Liver (tissue), 3 donors: ENCODE results near the gene ALG10B.
A peak's percentile ranks its signal among the peaks of the same experiment; 100 is the strongest.

Experiments
- ATF3 ChIP-seq: IDR thresholded peaks from 2 replicates; pipeline ENCODE4 v1.6.1; 2016; ENCODE audit warnings: antibody characterized with exemption
- CTCF ChIP-seq: fragments of 150-350 bp; IDR thresholded peaks from 2 replicates; pipeline ENCODE4 v1.5.1; 2017; ENCODE audit warnings: improper control_type of control experiment, low read depth, low read length; ENCODE audit not compliant: missing input control
- RAD21 ChIP-seq, 2 donors: IDR thresholded peaks; 2 replicates each; pipeline ENCODE4 v1.6.1; 2016; ENCODE audit warnings: antibody characterized with exemption in 2 of 2, mild to moderate bottlenecking in 2 of 2
- donor health status: healthy.
- donor health status: healthy.

- peak; percentile 48 for TF ChIP-seq CTCF
- no peak for TF ChIP-seq ATF3
- peak; percentile 76 to 79 for TF ChIP-seq RAD21 (IDR thresholded peaks at IDR 0.05)
Measured at GRCh38 chr12:38328306-38328895, 11.8 kb downstream of the ALG10B start.
